HG03175 (cell line): ENCODE measurements around the gene NT5C1A.

Experiments
- ATAC-seq: cut with Tn5 transposase; IDR thresholded peaks from one replicate; pipeline ENCODE4 v1.9.1; 2021; ENCODE audit warnings: mild to moderate bottlenecking, moderate library complexity; ENCODE audit not compliant: unreplicated experiment

Gene NT5C1A

GRCh38 chr1:39663559-39663958, 8.3 kb downstream of the NT5C1A start:
- ATAC-seq: no peak

- no peak for ATAC-seq
These were observed 9.0 kb downstream of the NT5C1A start for GRCh38 chr1:39662861-39663260.

- ATAC-seq: no peak
These were observed 12.4 kb downstream of the NT5C1A start for GRCh38 chr1:39659538-39659937.

- ATAC-seq: no peak
These were observed 12.8 kb downstream of the NT5C1A start for GRCh38 chr1:39659110-39659509.

- ATAC-seq: no peak
These were observed 13.9 kb downstream of the NT5C1A start for GRCh38 chr1:39657923-39658485.

- no peak for ATAC-seq
These were observed 14.5 kb downstream of the NT5C1A start for GRCh38 chr1:39657402-39657801.

GRCh38 chr1:39656391-39656790, 15.5 kb downstream of the NT5C1A start:
- ATAC-seq: no peak

GRCh38 chr1:39655578-39656268, 16.2 kb downstream of the NT5C1A start:
- ATAC-seq: no peak

- ATAC-seq: no peak
These were observed 17.6 kb downstream of the NT5C1A start for GRCh38 chr1:39654291-39654690.

- no peak for ATAC-seq
These were observed 18.3 kb downstream of the NT5C1A start for GRCh38 chr1:39653546-39654031.

GRCh38 chr1:39652554-39652953, 19.4 kb downstream of the NT5C1A start:
- ATAC-seq: no peak

GRCh38 chr1:39652105-39652504, 19.8 kb downstream of the NT5C1A start:
- ATAC-seq: no peak

GRCh38 chr1:39650431-39650830, 21.5 kb downstream of the NT5C1A start:
- no peak for ATAC-seq

GRCh38 chr1:39649636-39650185, 22.2 kb downstream of the NT5C1A start:
- no peak for ATAC-seq

- ATAC-seq: no peak
These were observed 23.4 kb downstream of the NT5C1A start for GRCh38 chr1:39648496-39648895.

GRCh38 chr1:39647247-39647646, 24.7 kb downstream of the NT5C1A start:
- ATAC-seq: no peak

GRCh38 chr1:39646232-39647081, 25.4 kb downstream of the NT5C1A start:
- no peak for ATAC-seq

GRCh38 chr1:39645411-39646043, 26.4 kb downstream of the NT5C1A start:
- no peak for ATAC-seq

- no peak for ATAC-seq
These were observed 28.2 kb downstream of the NT5C1A start for GRCh38 chr1:39643705-39644104.

- no peak for ATAC-seq
These were observed 29.1 kb downstream of the NT5C1A start for GRCh38 chr1:39642796-39643195.

- no peak for ATAC-seq
These were observed 31.0 kb downstream of the NT5C1A start for GRCh38 chr1:39640861-39641260.
